ENCODE data around the gene PANK2.

The PANK2 gene

DNA sequence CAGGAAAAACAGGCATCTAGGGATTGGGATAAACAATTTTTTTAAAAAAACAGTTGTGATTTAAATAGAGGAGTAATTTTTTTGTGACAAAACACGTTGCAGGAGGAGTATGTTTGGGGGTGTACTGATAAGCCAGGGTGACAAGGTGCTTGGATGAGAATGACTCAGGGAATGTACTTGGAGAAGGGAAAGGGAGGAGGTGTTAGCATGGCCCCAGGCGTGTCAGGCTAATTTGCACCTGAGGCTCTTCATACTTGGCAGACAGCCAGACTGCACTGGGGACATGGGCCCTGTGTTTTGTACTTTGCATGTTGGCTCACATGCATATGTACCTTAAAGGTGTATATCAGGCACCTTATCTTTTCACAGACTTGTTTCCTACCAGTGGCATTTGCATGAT lies 22.8 kb downstream of the PANK2 start:
- DNase-seq (ENCODE audit: low spot score), result no peak
- peaks cover 96% of the 10 kb centered on the region for H3K36me3 ChIP-seq (ENCODE audit: low read depth)
- TF ChIP-seq CTCF (IDR thresholded peaks at IDR 0.05; ENCODE audit: poor library complexity, severe bottlenecking), result no peak

DNA sequence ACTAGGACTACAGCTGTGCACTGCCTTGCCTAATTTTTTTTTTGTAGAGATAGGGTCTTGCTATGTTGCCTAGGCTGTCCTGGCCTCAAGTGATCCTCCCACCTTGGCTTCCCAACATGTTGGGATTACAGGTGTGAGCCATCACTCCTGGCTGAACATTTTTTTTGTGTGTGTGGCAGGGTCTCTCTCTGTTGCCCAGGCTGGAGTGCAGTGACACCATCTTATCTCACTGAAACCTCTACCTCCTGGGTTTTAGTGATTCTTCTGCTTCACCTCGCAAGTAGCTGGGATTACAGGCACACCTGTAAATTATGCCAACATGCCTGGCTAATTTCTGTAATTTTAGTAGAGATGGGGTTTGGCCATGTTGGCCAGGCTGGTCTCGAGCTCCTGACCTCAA lies 25.3 kb downstream of the PANK2 start:
- H3K9me3 ChIP-seq (ENCODE audit: severe bottlenecking), result no peaks in the 10 kb centered on the region
- H3K27ac ChIP-seq (ENCODE audit: poor library complexity, severe bottlenecking), result no peak overlapping the region
- TF ChIP-seq CTCF (IDR thresholded peaks at IDR 0.05; ENCODE audit: poor library complexity, severe bottlenecking), result no peak
- H3K4me3 ChIP-seq (ENCODE audit: severe bottlenecking), result no peak overlapping the region
- no peaks in the 10 kb centered on the region for H3K4me1 ChIP-seq (ENCODE audit: insufficient read depth, poor library complexity, severe bottlenecking)
- H3K36me3 ChIP-seq (ENCODE audit: low read depth), result peaks cover 96% of the 10 kb centered on the region
- no peaks in the 10 kb centered on the region for H3K27me3 ChIP-seq (ENCODE audit: insufficient read depth, poor library complexity, severe bottlenecking)
- ATAC-seq (ENCODE audit: low read depth) (no peak), DNase-seq (ENCODE audit: low spot score) (no peak)

More for the DNA sequence above, 22.8 kb downstream of the PANK2 start:
- no peaks in the 10 kb centered on the region for H3K27me3 ChIP-seq (ENCODE audit: insufficient read depth, poor library complexity, severe bottlenecking)
- no peaks in the 10 kb centered on the region for H3K4me1 ChIP-seq (ENCODE audit: insufficient read depth, poor library complexity, severe bottlenecking)
- H3K27ac ChIP-seq (ENCODE audit: poor library complexity, severe bottlenecking), result no peak overlapping the region
- H3K9me3 ChIP-seq (ENCODE audit: severe bottlenecking), result no peaks in the 10 kb centered on the region
- H3K4me3 ChIP-seq (ENCODE audit: severe bottlenecking), result no peak overlapping the region
- peak; percentile 50; the same call in 2 of the 3 replicates for ATAC-seq (ENCODE audit: low read depth)

DNA sequence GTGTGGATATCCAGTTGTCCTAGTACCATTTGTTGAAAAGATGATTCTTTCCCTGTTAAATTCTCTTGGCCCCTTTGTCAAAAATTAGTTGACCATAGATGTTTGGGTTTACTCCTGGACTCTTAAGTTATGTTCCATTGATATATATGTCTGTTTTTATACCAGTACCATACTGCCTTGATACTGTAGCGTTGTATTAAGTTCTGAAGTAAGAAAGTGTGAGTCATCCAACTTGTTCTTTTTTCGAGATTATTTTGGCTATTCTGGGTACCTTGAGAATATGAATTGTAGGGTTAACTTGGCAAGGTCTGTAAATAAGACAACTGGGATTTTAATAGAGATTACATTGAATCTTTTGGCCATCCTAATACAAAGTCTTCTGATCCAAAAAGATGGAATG lies 26.5 kb downstream of the PANK2 start:
- Histone ChIP-seq H3K4me1 (ENCODE audit: insufficient read depth, poor library complexity, severe bottlenecking) (no peaks in the 10 kb centered on the region), H3K9me3 (ENCODE audit: severe bottlenecking) (no peaks in the 10 kb centered on the region), H3K27ac (ENCODE audit: poor library complexity, severe bottlenecking) (no peak overlapping the region), H3K36me3 (ENCODE audit: low read depth) (peaks cover 96% of the 10 kb centered on the region), H3K27me3 (ENCODE audit: insufficient read depth, poor library complexity, severe bottlenecking) (no peaks in the 10 kb centered on the region), H3K4me3 (ENCODE audit: severe bottlenecking) (no peak overlapping the region)
- no peak for TF ChIP-seq CTCF (IDR thresholded peaks at IDR 0.05; ENCODE audit: poor library complexity, severe bottlenecking)
- ATAC-seq (ENCODE audit: low read depth) (no peak), DNase-seq (ENCODE audit: low spot score) (no peak)

GRCh38 chr20:3916364-3916763 lies 27.2 kb downstream of the PANK2 start:
- no peaks in the 10 kb centered on the region for H3K4me1 ChIP-seq (ENCODE audit: insufficient read depth, poor library complexity, severe bottlenecking)
- H3K4me3 ChIP-seq (ENCODE audit: severe bottlenecking), result no peak overlapping the region
- no peak for ATAC-seq (ENCODE audit: low read depth)
- DNase-seq (ENCODE audit: low spot score), result no peak
- H3K27ac ChIP-seq (ENCODE audit: poor library complexity, severe bottlenecking), result no peak overlapping the region
- peaks cover 96% of the 10 kb centered on the region for H3K36me3 ChIP-seq (ENCODE audit: low read depth)
- H3K27me3 ChIP-seq (ENCODE audit: insufficient read depth, poor library complexity, severe bottlenecking), result no peaks in the 10 kb centered on the region
- TF ChIP-seq CTCF (IDR thresholded peaks at IDR 0.05; ENCODE audit: poor library complexity, severe bottlenecking), result no peak
- H3K9me3 ChIP-seq (ENCODE audit: severe bottlenecking), result no peaks in the 10 kb centered on the region

DNA sequence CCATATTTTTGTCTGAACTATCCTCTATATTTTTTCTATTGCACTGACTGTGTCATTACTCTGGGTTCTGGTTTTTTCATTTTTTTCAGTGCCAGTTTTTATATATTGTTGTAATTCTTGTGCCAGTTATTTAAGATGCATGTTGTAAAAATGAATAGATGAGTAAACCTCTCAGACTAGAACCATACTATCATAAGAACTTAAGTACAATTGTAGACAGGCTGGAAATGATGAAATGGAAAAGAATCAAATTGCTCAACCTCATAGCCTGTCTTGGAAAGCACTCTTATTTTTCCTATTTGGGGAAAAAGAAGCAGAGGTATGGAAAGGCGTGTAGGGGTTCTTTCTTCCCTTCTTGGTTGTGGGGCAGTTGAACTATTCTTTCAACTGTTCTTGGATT lies 30.2 kb downstream of the PANK2 start:
- H3K36me3 ChIP-seq (ENCODE audit: low read depth), result peaks cover 100% of the 10 kb centered on the region
- no peak for ATAC-seq (ENCODE audit: low read depth)
- TF ChIP-seq CTCF (IDR thresholded peaks at IDR 0.05; ENCODE audit: poor library complexity, severe bottlenecking), result no peak

More for the DNA sequence above, 30.2 kb downstream of the PANK2 start:
- Histone ChIP-seq H3K27ac (ENCODE audit: poor library complexity, severe bottlenecking) (no peak overlapping the region), H3K4me3 (ENCODE audit: severe bottlenecking) (no peak overlapping the region), H3K4me1 (ENCODE audit: insufficient read depth, poor library complexity, severe bottlenecking) (no peaks in the 10 kb centered on the region), H3K27me3 (ENCODE audit: insufficient read depth, poor library complexity, severe bottlenecking) (no peaks in the 10 kb centered on the region), H3K9me3 (ENCODE audit: severe bottlenecking) (no peaks in the 10 kb centered on the region)
- DNase-seq (ENCODE audit: low spot score), result no peak
